ENCODE results near the gene PRELID3B. TPM values are rescaled to one million over a fixed set of nuclear protein-coding genes. Genes with fewer than 3 reads are reported as not detected.

PRELID3B gene
- total RNA-seq, 1 experiment from 2014 or later: 137 TPM

- Histone ChIP-seq H3K4me2 (no peak overlapping the region), H3K9me2 (ENCODE audit: insufficient read depth) (no peaks in the 10 kb centered on the region), H3K4me3 (no peak overlapping the region), H2AFZ (no peak overlapping the region), H3K4me1 (replicated peaks; ENCODE audit: insufficient read depth) (peaks cover 9% of the 10 kb centered on the region), H3K27me3 (ENCODE audit: insufficient read depth, low read depth) (no peaks in the 10 kb centered on the region), H4K20me1 (ENCODE audit: insufficient read depth) (peaks cover 28% of the 10 kb centered on the region), H3K36me3 (ENCODE audit: low read depth) (peaks cover 43% of the 10 kb centered on the region), H3K9me3 (ENCODE audit: insufficient read depth, low read depth) (no peaks in the 10 kb centered on the region), H3F3A (ENCODE audit: insufficient read depth, low read depth) (peaks cover 5% of the 10 kb centered on the region; the same call in 1 of the 2 replicates), H3K27ac (no peak overlapping the region), H3K79me2 (ENCODE audit: low read depth) (peaks cover 52% of the 10 kb centered on the region)
- DNase-seq: no peak
- CTCF ChIA-PET: no interaction called here
- TF ChIP-seq, protein P1, sequence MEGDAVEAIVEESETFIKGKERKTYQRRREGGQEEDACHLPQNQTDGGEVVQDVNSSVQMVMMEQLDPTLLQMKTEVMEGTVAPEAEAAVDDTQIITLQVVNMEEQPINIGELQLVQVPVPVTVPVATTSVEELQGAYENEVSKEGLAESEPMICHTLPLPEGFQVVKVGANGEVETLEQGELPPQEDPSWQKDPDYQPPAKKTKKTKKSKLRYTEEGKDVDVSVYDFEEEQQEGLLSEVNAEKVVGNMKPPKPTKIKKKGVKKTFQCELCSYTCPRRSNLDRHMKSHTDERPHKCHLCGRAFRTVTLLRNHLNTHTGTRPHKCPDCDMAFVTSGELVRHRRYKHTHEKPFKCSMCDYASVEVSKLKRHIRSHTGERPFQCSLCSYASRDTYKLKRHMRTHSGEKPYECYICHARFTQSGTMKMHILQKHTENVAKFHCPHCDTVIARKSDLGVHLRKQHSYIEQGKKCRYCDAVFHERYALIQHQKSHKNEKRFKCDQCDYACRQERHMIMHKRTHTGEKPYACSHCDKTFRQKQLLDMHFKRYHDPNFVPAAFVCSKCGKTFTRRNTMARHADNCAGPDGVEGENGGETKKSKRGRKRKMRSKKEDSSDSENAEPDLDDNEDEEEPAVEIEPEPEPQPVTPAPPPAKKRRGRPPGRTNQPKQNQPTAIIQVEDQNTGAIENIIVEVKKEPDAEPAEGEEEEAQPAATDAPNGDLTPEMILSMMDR (conservative IDR thresholded peaks at IDR 0.05): no peak
- TF ChIP-seq EZH2 (IDR thresholded peaks at IDR 0.05; ENCODE audit: low read depth): no peak
- no TSS peak for BruUV-seq (replicated peaks)
- intact Hi-C loops (cut with micrococcal nuclease; ENCODE audit: unreplicated experiment): no loop called here
- POLR2A ChIA-PET (ENCODE audit: unreplicated experiment): no interaction called here
These were observed 56.2 kb downstream of the PRELID3B start for GRCh38 chr20:58986286-58986967.

DNA sequence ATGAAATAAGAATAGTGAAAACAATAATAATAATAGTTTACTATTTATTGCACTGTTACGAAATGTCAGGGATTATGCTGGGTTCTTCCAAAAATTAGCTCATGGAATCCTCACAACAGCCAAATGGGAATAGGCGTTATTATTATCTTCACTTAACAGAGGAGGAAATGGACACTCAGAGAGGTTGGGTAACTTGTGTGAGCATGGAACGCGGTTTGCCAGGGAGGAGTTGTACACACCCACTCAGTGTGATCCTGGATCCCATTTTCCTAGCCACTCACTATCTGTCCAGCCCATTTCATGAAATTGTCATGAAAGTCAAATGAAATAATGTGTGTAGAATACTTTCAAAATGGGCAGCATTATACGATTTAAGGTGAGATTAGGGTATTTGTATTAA is 56.9 kb downstream of the PRELID3B start:
- BruUV-seq (replicated peaks): no TSS peak

GRCh38 chr20:58984691-58985090 is 57.9 kb downstream of the PRELID3B start:
- peaks cover 52% of the 10 kb centered on the region for H3K79me2 ChIP-seq (ENCODE audit: low read depth)
- BruUV-seq (replicated peaks): no TSS peak

More for the DNA sequence above, 56.9 kb downstream of the PRELID3B start:
- Histone ChIP-seq H3K27me3 (ENCODE audit: insufficient read depth, low read depth) (no peaks in the 10 kb centered on the region), H4K20me1 (ENCODE audit: insufficient read depth) (peaks cover 24% of the 10 kb centered on the region), H3K4me3 (no peak overlapping the region), H3K79me2 (ENCODE audit: low read depth) (peaks cover 52% of the 10 kb centered on the region), H3K4me1 (replicated peaks; ENCODE audit: insufficient read depth) (peaks cover 10% of the 10 kb centered on the region), H2AFZ (no peak overlapping the region), H3K36me3 (ENCODE audit: low read depth) (peaks cover 36% of the 10 kb centered on the region), H3K9me2 (ENCODE audit: insufficient read depth) (no peaks in the 10 kb centered on the region), H3K4me2 (no peak overlapping the region), H3K27ac (no peak overlapping the region), H3F3A (ENCODE audit: insufficient read depth, low read depth) (peaks cover 3% of the 10 kb centered on the region; the same call in 1 of the 2 replicates), H3K9me3 (ENCODE audit: insufficient read depth, low read depth) (no peaks in the 10 kb centered on the region)
- DNase-seq: no peak
- ChIA-PET CTCF (no interaction called here), POLR2A (ENCODE audit: unreplicated experiment) (interaction anchor here (0.6 kb wide), 1 partner anchor 13 kb away, joined by 3 read pairs; no protein-coding TSS in a partner anchor)
- intact Hi-C loops (cut with micrococcal nuclease; ENCODE audit: unreplicated experiment): no loop called here
- TF ChIP-seq, protein P1 (conservative IDR thresholded peaks at IDR 0.05): no peak
- TF ChIP-seq EZH2 (IDR thresholded peaks at IDR 0.05; ENCODE audit: low read depth): no peak

More at GRCh38 chr20:58984691-58985090, 57.9 kb downstream of the PRELID3B start:
- TF ChIP-seq, protein P1 (conservative IDR thresholded peaks at IDR 0.05): no peak
- TF ChIP-seq EZH2 (IDR thresholded peaks at IDR 0.05; ENCODE audit: low read depth): no peak
- Histone ChIP-seq H3K4me3 (no peak overlapping the region), H3K27me3 (ENCODE audit: insufficient read depth, low read depth) (no peaks in the 10 kb centered on the region), H3K27ac (no peak overlapping the region), H3K36me3 (ENCODE audit: low read depth) (peaks cover 29% of the 10 kb centered on the region), H4K20me1 (ENCODE audit: insufficient read depth) (peaks cover 22% of the 10 kb centered on the region), H3F3A (ENCODE audit: insufficient read depth, low read depth) (no peaks in the 10 kb centered on the region), H2AFZ (no peak overlapping the region), H3K4me1 (replicated peaks; ENCODE audit: insufficient read depth) (peaks cover 13% of the 10 kb centered on the region), H3K4me2 (no peak overlapping the region), H3K9me2 (ENCODE audit: insufficient read depth) (no peaks in the 10 kb centered on the region), H3K9me3 (ENCODE audit: insufficient read depth, low read depth) (no peaks in the 10 kb centered on the region)
- POLR2A ChIA-PET (ENCODE audit: unreplicated experiment): interaction anchor here (0.6 kb wide), 1 partner anchor 454 kb away, joined by 3 read pairs; no protein-coding TSS in a partner anchor
- CTCF ChIA-PET: no interaction called here
- DNase-seq: no peak
- intact Hi-C loops (cut with micrococcal nuclease; ENCODE audit: unreplicated experiment): loop anchor here (5.0 kb wide), 1 partner anchor 48 kb away; the partner anchor contains the start of gene ATP5F1E

Other genes with a start within 250 kb of the PRELID3B start
- 5.7 and 6.8 TPM in 2 replicates for gene GNAS-AS1, start 191.9 kb downstream of the PRELID3B start, total RNA-seq (2021)
- 929 and 1,304 TPM in 2 replicates for gene GNAS, start 190.1 kb downstream of the PRELID3B start, total RNA-seq (2021)
- gene NELFCD, start 61.5 kb downstream of the PRELID3B start, total RNA-seq (2021): 122 and 130 TPM in 2 replicates
- gene CTSZ, start 35.5 kb downstream of the PRELID3B start, total RNA-seq (2021): 184 and 194 TPM in 2 replicates
- 0.18 and 0.35 TPM in 2 replicates for gene TUBB1, start 23.4 kb downstream of the PRELID3B start, total RNA-seq (2021)
- gene ATP5F1E, start 10.5 kb downstream of the PRELID3B start, total RNA-seq (2021): 76.3 and 84.8 TPM in 2 replicates
- not detected in 2 replicates for gene ZNF831, start 121.0 kb upstream of the PRELID3B start, total RNA-seq (2021)

Data from PC-9 (cell line).